Measurements from ENCODE around the gene MIGA1. TPM values are rescaled to one million over a fixed set of nuclear protein-coding genes. Genes with fewer than 3 reads are reported as not detected.

The MIGA1 gene
- total and polyA plus RNA-seq, 10 of the 15 experiments (the other 5 are each of a cell fraction or from before 2014, with no cell fraction given), result 1.3 to 7.2 (median 4.2) TPM

GRCh38 chr1:77872645-77873044 lies 93.2 kb downstream of the MIGA1 start:
- H3K4me3 ChIP-seq, result no peak overlapping the region
- no peaks in the 10 kb centered on the region for H3K4me1 ChIP-seq (ENCODE audit: control insufficient read depth, insufficient read depth, low read length)
- CTCF ChIA-PET, result no interaction called here
- H3K27ac ChIP-seq (ENCODE audit: control insufficient read depth, insufficient read depth), result no peak overlapping the region
- H3K9ac ChIP-seq (ENCODE audit: control insufficient read depth, insufficient read depth, low read length), result no peak overlapping the region
- 100% methylated on average over 1 of the region's 1 CpG for WGBS (ENCODE audit: insufficient coverage, insufficient replicate concordance, low lambda C conversion rate, missing lambda C conversion rate)
- intact Hi-C loops (cut with micrococcal nuclease; ENCODE audit: unreplicated experiment), result no loop called here
- in situ Hi-C loops (cut with MboI), result no loop called here
- no peak overlapping the region for H2AFZ ChIP-seq (ENCODE audit: control insufficient read depth, low read depth, low read length)
- H4K20me1 ChIP-seq (ENCODE audit: control insufficient read depth, insufficient read depth), result no peaks in the 10 kb centered on the region
- H3K4me2 ChIP-seq (ENCODE audit: control insufficient read depth, insufficient read depth), result no peak overlapping the region
- no TSS peak for BruUV-seq (replicated peaks)
- H3K9me3 ChIP-seq (replicated peaks; ENCODE audit: control insufficient read depth, insufficient read depth, low read length), result no peaks in the 10 kb centered on the region
- DNase-seq (ENCODE audit: low read depth, low spot score) (no peak), ATAC-seq (no peak; the same call in 2 of the 3 replicates), FAIRE-seq (no peak)
- no peak for TF ChIP-seq SRF (IDR thresholded peaks at IDR 0.05; ENCODE audit: low read depth in 2 of 2, low read length in 2 of 2)
- TF ChIP-seq, protein P1, sequence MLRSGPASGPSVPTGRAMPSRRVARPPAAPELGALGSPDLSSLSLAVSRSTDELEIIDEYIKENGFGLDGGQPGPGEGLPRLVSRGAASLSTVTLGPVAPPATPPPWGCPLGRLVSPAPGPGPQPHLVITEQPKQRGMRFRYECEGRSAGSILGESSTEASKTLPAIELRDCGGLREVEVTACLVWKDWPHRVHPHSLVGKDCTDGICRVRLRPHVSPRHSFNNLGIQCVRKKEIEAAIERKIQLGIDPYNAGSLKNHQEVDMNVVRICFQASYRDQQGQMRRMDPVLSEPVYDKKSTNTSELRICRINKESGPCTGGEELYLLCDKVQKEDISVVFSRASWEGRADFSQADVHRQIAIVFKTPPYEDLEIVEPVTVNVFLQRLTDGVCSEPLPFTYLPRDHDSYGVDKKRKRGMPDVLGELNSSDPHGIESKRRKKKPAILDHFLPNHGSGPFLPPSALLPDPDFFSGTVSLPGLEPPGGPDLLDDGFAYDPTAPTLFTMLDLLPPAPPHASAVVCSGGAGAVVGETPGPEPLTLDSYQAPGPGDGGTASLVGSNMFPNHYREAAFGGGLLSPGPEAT (IDR thresholded peaks at IDR 0.05; ENCODE audit: low read depth), result no peak
- no peak for TF ChIP-seq MTA2 (IDR thresholded peaks at IDR 0.05; ENCODE audit: low read depth)
- no peak for TF ChIP-seq IRF4 (IDR thresholded peaks at IDR 0.05; ENCODE audit: low read depth, low read length)
- TF ChIP-seq, protein P2, sequence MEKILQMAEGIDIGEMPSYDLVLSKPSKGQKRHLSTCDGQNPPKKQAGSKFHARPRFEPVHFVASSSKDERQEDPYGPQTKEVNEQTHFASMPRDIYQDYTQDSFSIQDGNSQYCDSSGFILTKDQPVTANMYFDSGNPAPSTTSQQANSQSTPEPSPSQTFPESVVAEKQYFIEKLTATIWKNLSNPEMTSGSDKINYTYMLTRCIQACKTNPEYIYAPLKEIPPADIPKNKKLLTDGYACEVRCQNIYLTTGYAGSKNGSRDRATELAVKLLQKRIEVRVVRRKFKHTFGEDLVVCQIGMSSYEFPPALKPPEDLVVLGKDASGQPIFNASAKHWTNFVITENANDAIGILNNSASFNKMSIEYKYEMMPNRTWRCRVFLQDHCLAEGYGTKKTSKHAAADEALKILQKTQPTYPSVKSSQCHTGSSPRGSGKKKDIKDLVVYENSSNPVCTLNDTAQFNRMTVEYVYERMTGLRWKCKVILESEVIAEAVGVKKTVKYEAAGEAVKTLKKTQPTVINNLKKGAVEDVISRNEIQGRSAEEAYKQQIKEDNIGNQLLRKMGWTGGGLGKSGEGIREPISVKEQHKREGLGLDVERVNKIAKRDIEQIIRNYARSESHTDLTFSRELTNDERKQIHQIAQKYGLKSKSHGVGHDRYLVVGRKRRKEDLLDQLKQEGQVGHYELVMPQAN (conservative IDR thresholded peaks at IDR 0.05), result no peak
- TF ChIP-seq ATF7 (IDR thresholded peaks at IDR 0.05; ENCODE audit: low read depth), result no peak
- TF ChIP-seq, protein P3, sequence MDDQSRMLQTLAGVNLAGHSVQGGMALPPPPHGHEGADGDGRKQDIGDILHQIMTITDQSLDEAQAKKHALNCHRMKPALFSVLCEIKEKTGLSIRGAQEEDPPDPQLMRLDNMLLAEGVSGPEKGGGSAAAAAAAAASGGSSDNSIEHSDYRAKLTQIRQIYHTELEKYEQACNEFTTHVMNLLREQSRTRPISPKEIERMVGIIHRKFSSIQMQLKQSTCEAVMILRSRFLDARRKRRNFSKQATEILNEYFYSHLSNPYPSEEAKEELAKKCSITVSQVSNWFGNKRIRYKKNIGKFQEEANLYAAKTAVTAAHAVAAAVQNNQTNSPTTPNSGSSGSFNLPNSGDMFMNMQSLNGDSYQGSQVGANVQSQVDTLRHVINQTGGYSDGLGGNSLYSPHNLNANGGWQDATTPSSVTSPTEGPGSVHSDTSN (IDR thresholded peaks at IDR 0.05; ENCODE audit: insufficient replicate concordance, low read depth, low read length), result no peak
- TF ChIP-seq SUZ12 (IDR thresholded peaks at IDR 0.05; ENCODE audit: unreplicated experiment), result no peak
- no peak for TF ChIP-seq CREM (IDR thresholded peaks at IDR 0.05; ENCODE audit: low read depth)
- no peak for TF ChIP-seq ESRRA (IDR thresholded peaks at IDR 0.05; ENCODE audit: low read length)
- no peak for TF ChIP-seq NFIC (IDR thresholded peaks at IDR 0.05; ENCODE audit: low read depth, low read length)
- TF ChIP-seq YBX1 (IDR thresholded peaks at IDR 0.05), result no peak
- no peaks in the 10 kb centered on the region for H3K36me3 ChIP-seq (ENCODE audit: control insufficient read depth in 2 of 2, insufficient read depth in 2 of 2, low read length in 1 of 2)
- RAD21 ChIA-PET (ENCODE audit: unreplicated experiment), result interaction anchor here (0.9 kb wide), 1 partner anchor 93 kb away, joined by 3 read pairs; the partner anchor contains the start of gene MIGA1
- no peaks in the 10 kb centered on the region for H3K27me3 ChIP-seq (replicated peaks in 1 of 2; ENCODE audit: control insufficient read depth in 2 of 2, insufficient read depth in 2 of 2, low read length in 1 of 2)
- POLR2A ChIA-PET, result no interaction called here
- no peaks in the 10 kb centered on the region for H3K79me2 ChIP-seq (ENCODE audit: control insufficient read depth, insufficient read depth, low read length)
- SMC1A ChIA-PET (ENCODE audit: uncharacterized antibody, unreplicated experiment), result no interaction called here

Data from GM12878 (cell line).